ENCODE measurements around the gene SCOC.

Gene SCOC

DNA sequence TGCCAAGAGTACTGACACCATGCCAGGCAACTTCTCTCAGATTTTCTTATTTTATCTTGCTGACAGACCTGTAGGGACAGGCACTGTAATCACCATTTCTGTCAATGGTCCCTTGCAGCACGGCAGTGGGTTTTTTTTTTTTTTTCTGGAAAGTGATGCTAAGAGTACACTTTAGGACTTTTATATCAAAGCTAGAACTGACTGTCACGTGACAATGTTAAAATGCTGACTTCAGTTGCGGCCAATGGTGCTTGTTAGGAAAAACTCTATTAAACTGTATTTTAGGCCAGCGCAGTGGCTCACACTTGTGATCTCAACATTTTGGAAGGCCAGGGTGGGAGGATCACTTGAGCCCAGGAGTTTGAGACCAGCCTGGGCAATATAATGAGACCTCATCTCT lies 12.3 kb upstream of the SCOC start:
- no peaks in the 10 kb centered on the region for H3K36me3 ChIP-seq (ENCODE audit: low read length)
- no peak overlapping the region for H2AFZ ChIP-seq (ENCODE audit: low read depth, low read length, severe bottlenecking)
- no peak overlapping the region for H3K9ac ChIP-seq (ENCODE audit: low read length)
- no peak overlapping the region for H3K4me2 ChIP-seq (ENCODE audit: low read depth, low read length, poor library complexity, severe bottlenecking)
- no peaks in the 10 kb centered on the region for H3K9me3 ChIP-seq (ENCODE audit: insufficient read depth, low read length)
- no peaks in the 10 kb centered on the region for H3K27me3 ChIP-seq (ENCODE audit: low read length)
- H3K27ac ChIP-seq (ENCODE audit: low read depth, low read length): no peak overlapping the region
- H3K4me3 ChIP-seq (ENCODE audit: insufficient read depth, low read length, poor library complexity, severe bottlenecking): no peak overlapping the region
- H3K79me2 ChIP-seq (ENCODE audit: insufficient read depth, low read length): no peaks in the 10 kb centered on the region
- TF ChIP-seq, protein P1, sequence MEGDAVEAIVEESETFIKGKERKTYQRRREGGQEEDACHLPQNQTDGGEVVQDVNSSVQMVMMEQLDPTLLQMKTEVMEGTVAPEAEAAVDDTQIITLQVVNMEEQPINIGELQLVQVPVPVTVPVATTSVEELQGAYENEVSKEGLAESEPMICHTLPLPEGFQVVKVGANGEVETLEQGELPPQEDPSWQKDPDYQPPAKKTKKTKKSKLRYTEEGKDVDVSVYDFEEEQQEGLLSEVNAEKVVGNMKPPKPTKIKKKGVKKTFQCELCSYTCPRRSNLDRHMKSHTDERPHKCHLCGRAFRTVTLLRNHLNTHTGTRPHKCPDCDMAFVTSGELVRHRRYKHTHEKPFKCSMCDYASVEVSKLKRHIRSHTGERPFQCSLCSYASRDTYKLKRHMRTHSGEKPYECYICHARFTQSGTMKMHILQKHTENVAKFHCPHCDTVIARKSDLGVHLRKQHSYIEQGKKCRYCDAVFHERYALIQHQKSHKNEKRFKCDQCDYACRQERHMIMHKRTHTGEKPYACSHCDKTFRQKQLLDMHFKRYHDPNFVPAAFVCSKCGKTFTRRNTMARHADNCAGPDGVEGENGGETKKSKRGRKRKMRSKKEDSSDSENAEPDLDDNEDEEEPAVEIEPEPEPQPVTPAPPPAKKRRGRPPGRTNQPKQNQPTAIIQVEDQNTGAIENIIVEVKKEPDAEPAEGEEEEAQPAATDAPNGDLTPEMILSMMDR (IDR thresholded peaks at IDR 0.05; ENCODE audit: insufficient read depth, low read length, poor library complexity, severe bottlenecking): no peak
- TF ChIP-seq EZH2phosphoT487 (conservative IDR thresholded peaks at IDR 0.05; ENCODE audit: low read length): no peak
- H3K9me2 ChIP-seq (replicated peaks; ENCODE audit: insufficient read depth, low read length): no peaks in the 10 kb centered on the region
- no peaks in the 10 kb centered on the region for H3F3A ChIP-seq (ENCODE audit: insufficient read depth)
- no peaks in the 10 kb centered on the region for H4K20me1 ChIP-seq (ENCODE audit: low read depth, low read length)

DNA sequence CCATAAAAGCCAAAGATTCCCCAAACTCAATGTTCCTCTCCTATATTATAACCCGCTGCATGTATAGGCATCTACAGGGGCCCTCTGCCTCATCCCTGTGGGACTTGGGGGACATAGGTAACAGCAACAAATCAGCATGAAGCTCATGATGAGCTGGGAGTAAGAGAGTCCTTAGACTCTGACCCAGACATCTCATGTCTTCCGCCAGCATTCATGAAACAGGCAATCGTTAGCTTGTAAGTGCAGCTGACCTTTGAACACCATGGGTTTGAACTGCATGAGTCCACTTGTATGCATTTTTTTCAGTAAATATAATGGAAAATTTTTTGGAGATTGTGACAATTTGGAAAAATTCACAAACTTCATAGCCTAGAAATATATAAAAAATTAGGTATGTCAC lies 10.4 kb upstream of the SCOC start:
- H3K27me3 ChIP-seq (ENCODE audit: low read length): no peaks in the 10 kb centered on the region
- no peak for TF ChIP-seq EZH2phosphoT487 (conservative IDR thresholded peaks at IDR 0.05; ENCODE audit: low read length)
- TF ChIP-seq, protein P1 (IDR thresholded peaks at IDR 0.05; ENCODE audit: insufficient read depth, low read length, poor library complexity, severe bottlenecking): no peak
- no peaks in the 10 kb centered on the region for H3K79me2 ChIP-seq (ENCODE audit: insufficient read depth, low read length)
- no peaks in the 10 kb centered on the region for H3K9me3 ChIP-seq (ENCODE audit: insufficient read depth, low read length)
- H3K27ac ChIP-seq (ENCODE audit: low read depth, low read length): no peak overlapping the region
- no peak overlapping the region for H3K4me3 ChIP-seq (ENCODE audit: insufficient read depth, low read length, poor library complexity, severe bottlenecking)
- no peak overlapping the region for H3K9ac ChIP-seq (ENCODE audit: low read length)
- H4K20me1 ChIP-seq (ENCODE audit: low read depth, low read length): no peaks in the 10 kb centered on the region
- no peaks in the 10 kb centered on the region for H3K9me2 ChIP-seq (replicated peaks; ENCODE audit: insufficient read depth, low read length)
- no peaks in the 10 kb centered on the region for H3F3A ChIP-seq (ENCODE audit: insufficient read depth)
- no peak overlapping the region for H3K4me2 ChIP-seq (ENCODE audit: low read depth, low read length, poor library complexity, severe bottlenecking)
- H2AFZ ChIP-seq (ENCODE audit: low read depth, low read length, severe bottlenecking): no peak overlapping the region
- H3K36me3 ChIP-seq (ENCODE audit: low read length): no peaks in the 10 kb centered on the region

DNA sequence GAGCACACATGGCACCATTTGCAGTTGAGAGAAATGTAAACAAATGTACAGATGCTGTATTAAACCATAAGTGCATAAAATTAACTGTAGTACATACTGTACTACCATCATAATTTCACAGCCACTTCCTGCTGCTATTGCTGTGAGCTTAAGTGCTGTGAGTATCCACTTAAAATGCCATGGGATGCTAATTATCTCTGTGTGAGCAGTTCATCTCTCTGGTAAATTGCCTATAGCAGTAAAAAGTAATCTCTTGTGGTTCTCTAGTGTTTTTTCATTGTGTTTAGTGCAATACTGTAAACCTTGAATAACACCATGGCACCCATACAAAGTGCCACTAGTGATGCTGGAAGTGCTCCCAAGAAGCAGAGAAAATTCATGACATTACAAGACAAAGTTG lies 9.9 kb upstream of the SCOC start:
- no peaks in the 10 kb centered on the region for H3K9me3 ChIP-seq (ENCODE audit: insufficient read depth, low read length)
- TF ChIP-seq, protein P1 (IDR thresholded peaks at IDR 0.05; ENCODE audit: insufficient read depth, low read length, poor library complexity, severe bottlenecking): no peak
- TF ChIP-seq EZH2phosphoT487 (conservative IDR thresholded peaks at IDR 0.05; ENCODE audit: low read length): no peak
- H3K36me3 ChIP-seq (ENCODE audit: low read length): no peaks in the 10 kb centered on the region

More for the DNA sequence above, 9.9 kb upstream of the SCOC start:
- Histone ChIP-seq H2AFZ (ENCODE audit: low read depth, low read length, severe bottlenecking) (no peak overlapping the region), H3K4me2 (ENCODE audit: low read depth, low read length, poor library complexity, severe bottlenecking) (no peak overlapping the region), H4K20me1 (ENCODE audit: low read depth, low read length) (no peaks in the 10 kb centered on the region), H3K27me3 (ENCODE audit: low read length) (no peaks in the 10 kb centered on the region), H3K4me3 (ENCODE audit: insufficient read depth, low read length, poor library complexity, severe bottlenecking) (no peak overlapping the region), H3K9ac (ENCODE audit: low read length) (no peak overlapping the region), H3K9me2 (replicated peaks; ENCODE audit: insufficient read depth, low read length) (no peaks in the 10 kb centered on the region), H3K27ac (ENCODE audit: low read depth, low read length) (no peak overlapping the region), H3F3A (ENCODE audit: insufficient read depth) (no peaks in the 10 kb centered on the region), H3K79me2 (ENCODE audit: insufficient read depth, low read length) (no peaks in the 10 kb centered on the region)

Data from SU-DHL-6 (cell line).